Central memory CD8-positive, alpha-beta T cell (primary cell): ENCODE results near the gene LRP1.

Experiments used
- ATAC-seq: fragments of 150-1000 bp; cut with Tn5 transposase; replicated peaks from 2 replicates; pipeline ENCODE4 v1.10.0; 2022; ENCODE audit warnings: mild to moderate bottlenecking, moderate FRiP score, moderate number of reproducible peaks; ENCODE audit not compliant: poor library complexity, severe bottlenecking; ENCODE audit errors: extremely low read depth
- DNase-seq, 2 donors: peaks; one replicate each; pipeline ENCODE4 v3.0.0; 2021; ENCODE audit warnings: low spot score in 2 of 2
- H3K27ac Mint-ChIP-seq: one replicate; pipeline ENCODE4 v1.8.0; 2022; ENCODE audit warnings: low read depth, mild to moderate bottlenecking, moderate library complexity, mixed read lengths
- H3K27me3 Mint-ChIP-seq: one replicate; pipeline ENCODE4 v1.8.0; 2022; ENCODE audit warnings: mixed read lengths
- H3K36me3 Mint-ChIP-seq: one replicate; pipeline ENCODE4 v1.8.0; 2022; ENCODE audit warnings: mild to moderate bottlenecking, moderate library complexity, mixed read lengths; ENCODE audit not compliant: insufficient read depth
- H3K4me1 Mint-ChIP-seq: one replicate; pipeline ENCODE4 v1.8.0; 2022; ENCODE audit warnings: mixed read lengths
- H3K4me3 Mint-ChIP-seq: one replicate; pipeline ENCODE4 v1.8.0; 2022; ENCODE audit warnings: mild to moderate bottlenecking, moderate library complexity, mixed read lengths
- H3K9me3 Mint-ChIP-seq: one replicate; pipeline ENCODE4 v1.8.0; 2022; ENCODE audit warnings: mixed read lengths

Gene LRP1

DNA sequence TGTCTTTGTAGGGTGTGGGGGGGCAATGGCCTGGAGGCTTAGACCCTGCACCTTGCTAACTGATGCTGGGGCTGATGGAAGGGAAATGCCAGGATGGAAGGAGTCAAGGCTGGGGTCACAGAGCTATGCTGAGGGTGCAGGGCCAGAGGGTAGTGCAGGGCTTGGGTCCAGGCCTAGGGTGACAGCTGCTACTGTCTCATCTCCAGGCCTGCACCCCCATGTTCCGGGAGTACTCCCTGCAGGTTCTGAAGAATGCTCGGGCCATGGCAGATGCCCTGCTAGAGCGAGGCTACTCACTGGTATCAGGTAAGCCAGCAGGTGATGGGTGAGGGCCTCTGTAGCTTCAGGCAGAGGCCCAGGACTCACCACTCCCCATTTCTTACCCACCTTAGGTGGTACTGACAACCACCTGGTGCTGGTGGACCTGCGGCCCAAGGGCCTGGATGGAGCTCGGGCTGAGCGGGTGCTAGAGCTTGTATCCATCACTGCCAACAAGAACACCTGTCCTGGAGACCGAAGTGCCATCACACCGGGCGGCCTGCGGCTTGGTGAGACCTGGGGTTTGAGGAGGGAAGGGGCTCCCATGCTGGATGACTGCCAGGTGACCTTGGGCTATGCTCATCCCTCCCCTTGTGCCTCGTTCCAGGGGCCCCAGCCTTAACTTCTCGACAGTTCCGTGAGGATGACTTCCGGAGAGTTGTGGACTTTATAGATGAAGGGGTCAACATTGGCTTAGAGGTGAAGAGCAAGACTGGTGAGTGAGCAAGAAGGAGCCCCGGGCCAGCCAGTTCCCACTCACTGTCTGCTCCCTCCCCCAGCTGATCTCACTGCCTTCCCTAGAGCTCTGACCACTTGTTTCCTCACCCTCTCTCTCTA is 105.3 kb downstream of the LRP1 start:
- no peak for DNase-seq
- Mint-ChIP-seq H3K27me3 (peaks cover 32% of the 10 kb centered on the region), H3K27ac (no peak overlapping the region), H3K9me3 (no peaks in the 10 kb centered on the region), H3K4me3 (no peak overlapping the region), H3K36me3 (peaks cover 21% of the 10 kb centered on the region), H3K4me1 (peaks cover 49% of the 10 kb centered on the region)
- no peak for ATAC-seq

DNA sequence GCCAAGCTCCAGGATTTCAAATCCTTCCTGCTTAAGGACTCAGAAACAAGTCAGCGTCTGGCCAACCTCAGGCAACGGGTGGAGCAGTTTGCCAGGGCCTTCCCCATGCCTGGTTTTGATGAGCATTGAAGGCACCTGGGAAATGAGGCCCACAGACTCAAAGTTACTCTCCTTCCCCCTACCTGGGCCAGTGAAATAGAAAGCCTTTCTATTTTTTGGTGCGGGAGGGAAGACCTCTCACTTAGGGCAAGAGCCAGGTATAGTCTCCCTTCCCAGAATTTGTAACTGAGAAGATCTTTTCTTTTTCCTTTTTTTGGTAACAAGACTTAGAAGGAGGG is 105.9 kb downstream of the LRP1 start:
- no peak overlapping the region for H3K27ac Mint-ChIP-seq

DNA sequence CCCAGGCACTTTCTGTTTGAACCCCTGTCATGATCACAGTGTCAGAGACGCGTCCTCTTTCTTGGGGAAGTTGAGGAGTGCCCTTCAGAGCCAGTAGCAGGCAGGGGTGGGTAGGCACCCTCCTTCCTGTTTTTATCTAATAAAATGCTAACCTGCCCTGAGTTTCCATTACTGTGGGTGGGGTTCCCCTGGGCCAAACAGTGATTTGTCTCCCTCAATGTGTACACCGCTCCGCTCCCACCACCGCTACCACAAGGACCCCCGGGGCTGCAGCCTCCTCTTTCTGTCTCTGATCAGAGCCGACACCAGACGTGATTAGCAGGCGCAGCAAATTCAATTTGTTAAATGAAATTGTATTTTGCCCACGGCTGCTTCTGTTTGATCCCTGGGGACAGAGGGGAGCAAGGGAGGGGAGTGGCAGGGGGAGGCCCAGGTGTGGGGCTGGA is 106.3 kb downstream of the LRP1 start:
- Mint-ChIP-seq H3K9me3 (no peaks in the 10 kb centered on the region), H3K27ac (no peak overlapping the region), H3K4me3 (no peak overlapping the region), H3K36me3 (peaks cover 22% of the 10 kb centered on the region), H3K4me1 (peaks cover 49% of the 10 kb centered on the region), H3K27me3 (peaks cover 40% of the 10 kb centered on the region)
- DNase-seq (no peak), ATAC-seq (no peak)

More for the DNA sequence above, 105.9 kb downstream of the LRP1 start:
- H3K9me3 Mint-ChIP-seq: no peaks in the 10 kb centered on the region
- H3K4me3 Mint-ChIP-seq: no peak overlapping the region
- peaks cover 49% of the 10 kb centered on the region for H3K4me1 Mint-ChIP-seq
- H3K27me3 Mint-ChIP-seq: peaks cover 38% of the 10 kb centered on the region
- no peak for DNase-seq
- peaks cover 21% of the 10 kb centered on the region for H3K36me3 Mint-ChIP-seq
- ATAC-seq: no peak

DNA sequence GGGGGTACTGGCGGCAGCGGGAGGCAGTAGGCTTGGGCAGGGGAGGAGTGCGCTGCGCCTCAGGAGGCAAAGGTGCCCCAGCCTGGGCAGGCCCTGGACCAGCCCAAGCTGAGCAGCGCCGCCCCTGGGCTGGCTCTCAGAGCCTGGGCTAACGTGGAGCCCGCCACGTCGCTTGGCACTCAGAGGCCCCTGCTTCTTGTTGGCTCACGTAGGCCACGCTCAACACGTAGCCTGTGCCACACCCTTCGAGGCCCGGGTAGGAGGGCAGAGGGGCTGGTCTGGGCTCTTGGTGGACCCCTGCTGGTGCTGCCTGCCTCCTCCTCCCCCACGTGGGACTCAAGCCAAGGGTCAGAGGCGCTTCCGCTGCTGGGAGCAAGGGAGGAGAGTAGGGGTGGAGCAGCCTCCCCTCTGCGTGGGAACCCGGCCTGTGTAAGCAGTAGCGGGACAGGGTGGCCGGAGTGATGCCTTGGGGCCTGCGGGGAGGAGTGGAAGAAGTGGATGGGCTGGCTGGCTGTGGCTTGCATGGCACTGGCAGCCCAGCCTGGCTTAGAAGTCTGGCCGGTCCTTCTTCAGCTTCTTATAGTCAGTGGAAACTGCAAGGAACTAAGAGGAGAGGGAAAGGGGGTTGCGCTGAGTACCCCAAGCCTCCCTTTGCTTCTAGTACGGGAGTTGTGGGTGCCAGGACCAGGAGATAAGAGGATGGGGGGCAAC is 106.9 kb downstream of the LRP1 start:
- no peak for DNase-seq
- H3K36me3 Mint-ChIP-seq: peaks cover 21% of the 10 kb centered on the region

DNA sequence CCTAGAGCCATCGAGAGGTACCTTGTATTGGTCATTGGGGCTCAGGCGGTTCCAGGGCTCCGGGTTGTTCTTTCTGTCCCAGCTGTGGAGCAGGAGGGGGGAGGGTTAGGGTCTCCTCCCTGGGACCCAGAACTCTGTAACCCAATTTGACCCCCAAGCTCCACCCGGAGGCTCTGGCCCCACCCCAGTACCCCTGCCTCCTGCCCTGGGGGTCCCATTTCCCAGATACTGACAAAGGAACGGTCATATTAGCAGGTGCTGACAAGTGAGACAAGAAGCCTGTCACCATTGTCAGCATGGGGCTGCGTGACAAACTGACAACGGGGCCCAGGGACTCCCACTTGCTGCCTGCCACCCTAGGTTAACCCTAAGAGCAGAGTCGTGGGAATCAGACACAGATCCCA is 107.4 kb downstream of the LRP1 start:
- Mint-ChIP-seq H3K4me3 (no peak overlapping the region), H3K27me3 (peaks cover 50% of the 10 kb centered on the region), H3K27ac (no peak overlapping the region), H3K4me1 (peaks cover 49% of the 10 kb centered on the region), H3K9me3 (no peaks in the 10 kb centered on the region), H3K36me3 (peaks cover 22% of the 10 kb centered on the region)
- ATAC-seq (no peak), DNase-seq (no peak)

More for the DNA sequence above, 106.9 kb downstream of the LRP1 start:
- ATAC-seq: no peak
- H3K27me3 Mint-ChIP-seq: peaks cover 44% of the 10 kb centered on the region
- H3K4me1 Mint-ChIP-seq: peaks cover 49% of the 10 kb centered on the region
- H3K4me3 Mint-ChIP-seq: no peak overlapping the region
- no peak overlapping the region for H3K27ac Mint-ChIP-seq
- H3K9me3 Mint-ChIP-seq: no peaks in the 10 kb centered on the region

DNA sequence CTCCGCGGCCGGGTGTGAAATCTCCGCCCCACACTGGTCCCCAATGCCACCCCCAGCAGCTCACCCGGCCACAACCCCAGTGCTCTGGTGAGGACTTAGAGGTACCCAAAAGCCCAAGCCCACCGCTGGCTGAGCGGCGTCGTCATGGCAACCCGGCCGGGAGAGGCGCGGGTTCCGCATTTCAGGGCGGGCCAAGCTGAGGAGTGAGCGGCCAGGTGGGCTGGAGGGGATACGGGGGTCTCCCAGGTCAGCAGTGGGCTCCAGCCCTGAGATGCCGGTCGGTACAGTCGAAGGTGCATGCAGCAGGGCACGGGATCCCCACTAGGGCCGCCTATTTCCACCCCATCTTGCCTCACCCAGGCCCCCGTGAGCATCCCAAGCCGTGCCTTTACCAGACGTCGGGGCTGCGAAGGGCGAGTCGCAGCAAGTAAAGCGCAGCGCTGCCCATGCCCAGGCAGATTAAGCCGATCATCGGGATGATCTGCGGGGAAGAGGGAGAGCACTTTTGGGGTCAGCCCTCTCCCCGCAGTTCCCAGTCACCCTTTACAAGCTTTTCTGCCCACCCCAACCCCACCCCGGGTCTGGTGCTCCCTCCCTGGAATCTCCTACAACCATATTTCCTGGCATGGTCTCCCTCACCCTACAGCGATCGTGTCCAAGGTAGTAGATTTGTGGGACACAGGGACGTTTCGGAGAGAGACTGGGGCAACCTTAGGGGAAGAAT is 108.1 kb downstream of the LRP1 start:
- Mint-ChIP-seq H3K4me3 (no peak overlapping the region), H3K27ac (no peak overlapping the region), H3K36me3 (peaks cover 22% of the 10 kb centered on the region), H3K27me3 (peaks cover 56% of the 10 kb centered on the region), H3K4me1 (peaks cover 51% of the 10 kb centered on the region), H3K9me3 (no peaks in the 10 kb centered on the region)
- DNase-seq (no peak), ATAC-seq (no peak)

DNA sequence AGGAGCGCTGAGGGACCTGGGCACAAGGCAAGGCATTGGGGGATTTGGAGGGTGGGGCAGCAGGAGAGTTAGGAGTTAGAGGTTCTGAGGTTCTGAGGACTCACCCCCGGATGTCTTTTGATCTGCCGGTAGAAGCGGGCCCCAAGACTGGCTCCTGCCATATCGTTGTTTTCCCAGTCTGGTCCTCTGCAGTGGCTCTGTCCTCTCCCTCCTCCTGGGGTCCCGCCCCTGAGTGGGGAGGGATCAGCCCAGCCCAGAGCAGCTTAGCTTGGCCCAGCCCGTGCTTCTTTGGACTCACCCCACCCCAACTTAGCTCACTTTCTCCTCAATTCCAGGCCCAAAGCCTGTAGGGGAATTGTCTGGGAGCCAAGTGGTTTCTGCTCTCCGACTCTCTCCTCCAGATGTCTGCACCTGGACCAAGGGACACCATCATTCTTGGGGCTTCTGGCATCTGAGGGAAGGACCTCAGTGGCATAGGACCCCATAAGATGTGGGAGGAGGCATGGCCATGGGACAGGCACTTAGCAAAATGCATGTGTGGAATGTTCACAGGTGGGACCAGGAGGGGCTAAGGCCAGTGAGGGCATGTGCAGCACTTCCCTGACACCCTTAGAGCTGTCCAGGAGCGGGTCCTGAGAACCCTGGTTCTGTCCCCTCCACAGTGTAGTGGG is 108.8 kb downstream of the LRP1 start:
- no peaks in the 10 kb centered on the region for H3K9me3 Mint-ChIP-seq
- H3K27me3 Mint-ChIP-seq: peaks cover 63% of the 10 kb centered on the region
- DNase-seq (no peak), ATAC-seq (no peak)
- H3K36me3 Mint-ChIP-seq: peaks cover 24% of the 10 kb centered on the region
- H3K4me1 Mint-ChIP-seq: peaks cover 58% of the 10 kb centered on the region
- H3K27ac Mint-ChIP-seq: no peak overlapping the region
- peak overlapping the region; percentile 83 for H3K4me3 Mint-ChIP-seq

DNA sequence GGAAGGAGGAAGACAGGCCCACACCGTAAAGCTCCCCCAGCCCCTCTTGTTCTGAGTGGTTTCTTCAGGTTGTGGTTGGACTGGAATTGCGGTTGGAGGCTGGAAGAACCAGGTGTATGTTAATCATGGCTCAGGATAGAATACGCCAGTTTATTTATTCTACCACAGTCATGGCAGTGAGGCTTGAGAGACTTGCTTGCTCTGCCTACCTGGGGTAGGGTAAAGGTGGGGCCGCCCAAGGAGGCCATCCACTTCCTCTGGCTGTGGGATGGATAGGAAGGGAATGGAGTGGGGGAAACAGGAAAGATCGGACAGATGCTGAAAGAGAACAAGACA is 109.3 kb downstream of the LRP1 start:
- Mint-ChIP-seq H3K27me3 (peaks cover 68% of the 10 kb centered on the region), H3K4me1 (peaks cover 63% of the 10 kb centered on the region), H3K9me3 (no peaks in the 10 kb centered on the region), H3K36me3 (peaks cover 24% of the 10 kb centered on the region), H3K4me3 (peak overlapping the region; percentile 83), H3K27ac (no peak overlapping the region)
- no peak for DNase-seq
- ATAC-seq: no peak

DNA sequence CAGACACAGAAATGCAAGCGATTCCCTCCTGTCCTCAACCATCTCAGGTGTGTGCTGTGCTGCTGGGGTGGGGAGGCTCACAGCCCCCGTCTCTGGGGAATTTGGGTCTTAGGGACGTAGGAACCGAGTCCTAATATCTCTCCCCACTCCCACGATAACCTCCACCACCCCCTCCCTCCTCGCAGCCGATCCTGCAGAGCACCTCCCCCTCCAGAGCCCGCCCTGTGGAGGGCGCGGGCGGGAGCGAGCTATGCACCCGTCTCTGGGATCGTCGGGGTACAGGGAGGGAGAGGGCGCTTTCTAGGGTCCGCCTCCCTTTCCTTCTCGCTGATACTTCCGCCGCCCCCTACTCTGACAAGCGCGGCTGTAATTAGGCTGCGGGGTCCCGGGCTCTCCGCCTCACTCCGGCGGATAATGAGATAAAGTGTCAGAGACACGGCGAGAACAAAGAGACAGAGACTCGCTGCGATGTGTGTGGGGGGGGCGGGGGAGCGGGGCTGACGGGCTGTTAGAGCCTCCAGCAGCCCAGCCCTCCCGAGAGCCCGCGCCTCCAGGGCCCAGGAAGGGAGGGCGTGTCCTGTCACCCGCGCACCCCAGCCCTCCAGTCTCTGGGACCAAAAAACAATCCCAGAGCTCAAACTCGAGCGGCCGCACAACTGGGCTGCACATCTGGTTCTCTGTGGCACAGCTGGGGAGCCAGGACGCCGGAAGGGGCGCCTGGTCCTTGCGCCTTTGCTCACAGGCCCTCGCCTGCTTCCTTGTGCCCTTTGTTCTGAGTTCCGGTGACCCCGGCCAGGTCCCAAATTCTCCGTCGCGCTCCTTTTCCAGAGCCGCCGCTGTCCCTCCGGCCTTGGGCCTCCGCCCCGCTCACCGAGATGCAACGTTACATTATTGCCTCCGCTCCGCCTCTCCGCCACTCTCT is 109.9 kb downstream of the LRP1 start:
- Mint-ChIP-seq H3K36me3 (peaks cover 25% of the 10 kb centered on the region), H3K27ac (peak overlapping the region; percentile 71), H3K4me1 (peaks cover 68% of the 10 kb centered on the region), H3K27me3 (peaks cover 75% of the 10 kb centered on the region), H3K9me3 (no peaks in the 10 kb centered on the region), H3K4me3 (peak overlapping the region; percentile 83)
- ATAC-seq (no peak), DNase-seq (no peak)

DNA sequence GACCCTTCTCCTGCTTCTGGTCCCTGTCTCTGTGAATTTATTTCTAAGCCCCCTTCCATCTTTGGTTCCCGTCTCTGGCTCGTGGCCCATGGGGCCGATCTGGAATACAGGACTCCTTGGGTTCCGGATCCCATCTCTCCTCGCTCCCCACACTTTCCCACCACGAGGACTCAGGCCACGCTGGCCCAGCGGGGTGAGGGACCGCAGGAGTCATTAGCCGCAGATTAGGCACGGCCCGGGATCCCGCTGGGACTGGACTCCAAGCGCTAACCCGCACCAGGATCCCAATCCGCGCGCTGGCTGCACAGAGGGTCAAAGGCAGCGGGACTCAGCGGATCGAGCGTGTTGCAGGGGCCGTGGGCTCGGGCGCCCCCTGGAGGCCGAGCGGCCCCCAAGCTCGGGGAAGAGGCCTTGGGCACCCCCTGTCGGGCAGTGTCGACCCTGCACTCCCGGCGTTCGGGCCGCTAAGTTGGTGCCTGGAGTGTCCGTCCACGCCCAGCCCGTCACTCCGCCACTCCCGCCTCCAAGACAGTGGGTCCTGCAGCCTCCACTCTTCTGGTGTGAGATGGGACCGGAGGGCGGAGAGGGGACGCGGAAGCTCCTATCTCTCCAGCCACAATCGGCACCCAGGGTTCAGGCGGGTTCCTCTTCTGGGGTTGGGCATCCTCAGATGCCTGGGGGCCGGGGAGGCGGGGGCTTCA is 110.7 kb downstream of the LRP1 start:
- Mint-ChIP-seq H3K9me3 (no peaks in the 10 kb centered on the region), H3K36me3 (peaks cover 29% of the 10 kb centered on the region), H3K4me1 (peaks cover 76% of the 10 kb centered on the region), H3K27me3 (peaks cover 83% of the 10 kb centered on the region), H3K27ac (peak overlapping the region; percentile 85), H3K4me3 (peak overlapping the region; percentile 83)
- DNase-seq (peak; percentile 72 to 85), ATAC-seq (peak; percentile 50)

DNA sequence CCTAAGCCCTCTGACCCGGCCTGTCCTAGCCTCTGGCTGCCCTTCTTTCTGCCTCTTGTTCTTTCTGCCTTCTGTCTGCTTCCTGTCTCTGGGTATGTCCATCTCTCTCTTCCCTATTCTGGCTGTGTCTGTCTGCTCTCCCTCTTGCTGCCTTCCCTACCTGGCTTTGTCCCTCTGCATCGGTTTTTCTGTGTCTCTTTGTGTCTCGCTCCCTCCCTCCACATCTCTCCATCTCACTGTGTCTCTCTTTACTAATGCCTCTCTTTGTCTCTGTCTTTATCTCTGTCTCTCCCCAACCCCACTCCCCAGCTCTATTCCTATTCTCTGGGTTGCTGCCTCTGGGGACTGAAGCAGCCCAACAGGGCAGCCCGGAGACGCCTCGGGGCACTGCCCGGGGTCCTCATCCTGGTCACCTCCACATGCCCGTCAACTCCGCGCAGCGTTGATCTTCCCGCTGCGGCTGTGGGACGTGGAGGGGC is 111.3 kb downstream of the LRP1 start:
- DNase-seq (no peak), ATAC-seq (peak; percentile 7)
- Mint-ChIP-seq H3K27ac (peak overlapping the region; percentile 85), H3K4me3 (peak overlapping the region; percentile 83), H3K27me3 (peaks cover 89% of the 10 kb centered on the region), H3K4me1 (peaks cover 78% of the 10 kb centered on the region), H3K36me3 (peaks cover 27% of the 10 kb centered on the region), H3K9me3 (no peaks in the 10 kb centered on the region)
